ENCODE measurements around the gene SLC7A11.

Gene SLC7A11

DNA sequence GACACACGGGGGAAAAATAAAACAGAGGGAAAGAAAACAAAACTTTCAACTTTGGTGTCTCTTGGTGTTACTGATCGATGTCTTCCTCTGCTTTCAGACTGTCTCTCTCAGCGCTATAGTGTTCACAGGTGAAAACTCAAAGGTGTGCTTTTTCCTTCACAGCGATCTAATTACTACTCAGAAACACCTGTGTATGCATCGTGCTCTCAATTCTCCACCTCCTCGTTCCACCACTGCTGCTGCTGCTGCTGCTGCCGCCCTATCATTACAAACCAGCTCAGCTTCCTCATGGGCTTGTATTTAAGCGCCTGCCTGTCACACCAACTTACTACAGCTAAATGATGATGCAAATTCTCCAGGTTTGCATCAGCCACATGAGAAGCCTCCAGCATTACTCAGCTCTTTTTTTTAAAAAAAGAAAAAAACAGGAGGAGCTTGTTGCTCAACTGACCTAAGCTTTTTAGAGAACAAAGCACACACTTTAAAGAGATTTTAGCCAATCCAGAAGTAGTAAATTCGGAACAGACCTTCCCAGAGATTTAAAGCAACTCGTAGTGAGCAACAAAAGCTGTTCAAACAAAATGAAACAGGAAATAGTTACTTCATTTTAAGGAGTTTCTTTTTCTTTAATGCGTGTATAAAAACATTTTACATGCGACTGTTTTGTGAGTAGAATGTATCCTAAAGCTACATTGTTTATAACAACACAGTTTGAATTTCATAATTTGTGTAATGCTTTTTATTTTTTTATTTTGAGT lies at the start of gene SLC7A11:
Gene SLC7A11, minus strand, starts transcription at position 274 of the 758 bp plus-strand sequence. CDS start 280 bp downstream, outside the sequence.
- peak; percentile 99 for DNase-seq (ENCODE audit: low read depth)
- peak within 1 kb of the TSS; percentile 58 for H3K4me3 ChIP-seq (replicated peaks; ENCODE audit: low read depth, low read length)
- TF ChIP-seq, protein P1, sequence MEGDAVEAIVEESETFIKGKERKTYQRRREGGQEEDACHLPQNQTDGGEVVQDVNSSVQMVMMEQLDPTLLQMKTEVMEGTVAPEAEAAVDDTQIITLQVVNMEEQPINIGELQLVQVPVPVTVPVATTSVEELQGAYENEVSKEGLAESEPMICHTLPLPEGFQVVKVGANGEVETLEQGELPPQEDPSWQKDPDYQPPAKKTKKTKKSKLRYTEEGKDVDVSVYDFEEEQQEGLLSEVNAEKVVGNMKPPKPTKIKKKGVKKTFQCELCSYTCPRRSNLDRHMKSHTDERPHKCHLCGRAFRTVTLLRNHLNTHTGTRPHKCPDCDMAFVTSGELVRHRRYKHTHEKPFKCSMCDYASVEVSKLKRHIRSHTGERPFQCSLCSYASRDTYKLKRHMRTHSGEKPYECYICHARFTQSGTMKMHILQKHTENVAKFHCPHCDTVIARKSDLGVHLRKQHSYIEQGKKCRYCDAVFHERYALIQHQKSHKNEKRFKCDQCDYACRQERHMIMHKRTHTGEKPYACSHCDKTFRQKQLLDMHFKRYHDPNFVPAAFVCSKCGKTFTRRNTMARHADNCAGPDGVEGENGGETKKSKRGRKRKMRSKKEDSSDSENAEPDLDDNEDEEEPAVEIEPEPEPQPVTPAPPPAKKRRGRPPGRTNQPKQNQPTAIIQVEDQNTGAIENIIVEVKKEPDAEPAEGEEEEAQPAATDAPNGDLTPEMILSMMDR (IDR thresholded peaks at IDR 0.05; ENCODE audit: low read length, missing control alignments) = no peak

DNA sequence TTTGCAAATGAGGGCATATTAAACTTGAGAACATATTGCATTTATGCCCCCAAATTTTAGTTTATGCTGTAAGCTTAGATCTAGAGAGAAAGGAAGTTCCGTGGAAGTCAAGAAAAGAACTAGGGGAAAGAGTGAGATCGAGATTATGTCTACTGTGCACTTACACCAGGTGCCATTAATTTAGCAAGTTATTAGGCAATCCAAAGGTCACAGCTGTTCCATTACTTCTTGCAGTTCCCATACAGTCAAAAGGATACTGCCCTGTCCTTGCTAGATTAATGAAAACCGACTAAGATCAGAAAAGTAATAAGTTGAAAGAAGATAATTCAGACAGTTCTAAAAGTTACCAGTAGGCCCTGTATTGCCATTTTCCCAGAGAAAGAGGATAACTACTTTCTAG lies 49.3 kb upstream of the SLC7A11 start:
- H3K4me3 ChIP-seq (replicated peaks; ENCODE audit: low read depth, low read length) = no peak overlapping the region
- no peak for DNase-seq (ENCODE audit: low read depth)
- TF ChIP-seq, protein P1 (IDR thresholded peaks at IDR 0.05; ENCODE audit: low read length, missing control alignments) = no peak

- no peak for DNase-seq (ENCODE audit: low read depth)
- TF ChIP-seq, protein P1 (IDR thresholded peaks at IDR 0.05; ENCODE audit: low read length, missing control alignments) = no peak
- H3K4me3 ChIP-seq (replicated peaks; ENCODE audit: low read depth, low read length) = no peak overlapping the region
Observed at GRCh38 chr4:138290805-138291204, 48.7 kb upstream of the SLC7A11 start.

- no peak for DNase-seq (ENCODE audit: low read depth)
Observed at GRCh38 chr4:138279286-138279685, 37.1 kb upstream of the SLC7A11 start.

DNA sequence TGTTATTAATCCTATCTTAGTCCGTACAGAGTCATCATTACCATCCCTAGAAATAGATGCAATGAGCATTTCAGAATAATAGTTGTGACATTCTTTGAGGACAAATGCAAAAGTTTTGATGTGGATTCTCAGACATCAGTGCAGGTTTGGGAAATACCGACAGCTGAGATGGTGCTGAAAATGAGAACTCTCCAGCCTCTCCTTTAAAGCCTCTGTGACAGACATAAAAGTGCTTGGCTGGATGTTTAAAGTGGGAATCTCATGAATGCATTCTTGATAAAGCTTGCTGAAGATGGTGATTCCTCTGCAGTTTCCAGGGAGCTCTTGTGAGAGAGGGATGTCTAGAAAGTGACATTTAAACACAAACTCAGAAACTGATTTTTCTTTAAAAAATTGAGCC lies 35.0 kb upstream of the SLC7A11 start:
- TF ChIP-seq, protein P1 (IDR thresholded peaks at IDR 0.05; ENCODE audit: low read length, missing control alignments) = no peak
- no peak overlapping the region for H3K4me3 ChIP-seq (replicated peaks; ENCODE audit: low read depth, low read length)
- DNase-seq (ENCODE audit: low read depth) = no peak

More at GRCh38 chr4:138279286-138279685, 37.1 kb upstream of the SLC7A11 start:
- H3K4me3 ChIP-seq (replicated peaks; ENCODE audit: low read depth, low read length) = no peak overlapping the region
- TF ChIP-seq, protein P1 (IDR thresholded peaks at IDR 0.05; ENCODE audit: low read length, missing control alignments) = no peak

GRCh38 chr4:138275963-138276621 lies 33.9 kb upstream of the SLC7A11 start:
- TF ChIP-seq, protein P1 (IDR thresholded peaks at IDR 0.05; ENCODE audit: low read length, missing control alignments) = no peak
- H3K4me3 ChIP-seq (replicated peaks; ENCODE audit: low read depth, low read length) = no peak overlapping the region
- peak; percentile 94 for DNase-seq (ENCODE audit: low read depth)
